Activated CD4-positive, alpha-beta T cell treated with anti-CD3 and anti-CD28 coated beads, Interleukin-10, Interleukin-2, amounts not matched to agents 100 ng/mL and 50 ng/mL, durations not matched to agents 16 hours and 8 hours (primary cell): Measurements from ENCODE around the gene SBF1.
A peak's percentile ranks its signal among the peaks of the same experiment; 100 is the strongest.
"Not testable (repeated sequence)": the region's sequence is repeated elsewhere in the genome, so short reads cannot be mapped to it uniquely, and the experiment has no call there.

ENCODE experiments used
- DNase-seq: peaks from one replicate; pipeline ENCODE4 v3.0.0-alpha.2; 2020

SBF1 gene, protein sequence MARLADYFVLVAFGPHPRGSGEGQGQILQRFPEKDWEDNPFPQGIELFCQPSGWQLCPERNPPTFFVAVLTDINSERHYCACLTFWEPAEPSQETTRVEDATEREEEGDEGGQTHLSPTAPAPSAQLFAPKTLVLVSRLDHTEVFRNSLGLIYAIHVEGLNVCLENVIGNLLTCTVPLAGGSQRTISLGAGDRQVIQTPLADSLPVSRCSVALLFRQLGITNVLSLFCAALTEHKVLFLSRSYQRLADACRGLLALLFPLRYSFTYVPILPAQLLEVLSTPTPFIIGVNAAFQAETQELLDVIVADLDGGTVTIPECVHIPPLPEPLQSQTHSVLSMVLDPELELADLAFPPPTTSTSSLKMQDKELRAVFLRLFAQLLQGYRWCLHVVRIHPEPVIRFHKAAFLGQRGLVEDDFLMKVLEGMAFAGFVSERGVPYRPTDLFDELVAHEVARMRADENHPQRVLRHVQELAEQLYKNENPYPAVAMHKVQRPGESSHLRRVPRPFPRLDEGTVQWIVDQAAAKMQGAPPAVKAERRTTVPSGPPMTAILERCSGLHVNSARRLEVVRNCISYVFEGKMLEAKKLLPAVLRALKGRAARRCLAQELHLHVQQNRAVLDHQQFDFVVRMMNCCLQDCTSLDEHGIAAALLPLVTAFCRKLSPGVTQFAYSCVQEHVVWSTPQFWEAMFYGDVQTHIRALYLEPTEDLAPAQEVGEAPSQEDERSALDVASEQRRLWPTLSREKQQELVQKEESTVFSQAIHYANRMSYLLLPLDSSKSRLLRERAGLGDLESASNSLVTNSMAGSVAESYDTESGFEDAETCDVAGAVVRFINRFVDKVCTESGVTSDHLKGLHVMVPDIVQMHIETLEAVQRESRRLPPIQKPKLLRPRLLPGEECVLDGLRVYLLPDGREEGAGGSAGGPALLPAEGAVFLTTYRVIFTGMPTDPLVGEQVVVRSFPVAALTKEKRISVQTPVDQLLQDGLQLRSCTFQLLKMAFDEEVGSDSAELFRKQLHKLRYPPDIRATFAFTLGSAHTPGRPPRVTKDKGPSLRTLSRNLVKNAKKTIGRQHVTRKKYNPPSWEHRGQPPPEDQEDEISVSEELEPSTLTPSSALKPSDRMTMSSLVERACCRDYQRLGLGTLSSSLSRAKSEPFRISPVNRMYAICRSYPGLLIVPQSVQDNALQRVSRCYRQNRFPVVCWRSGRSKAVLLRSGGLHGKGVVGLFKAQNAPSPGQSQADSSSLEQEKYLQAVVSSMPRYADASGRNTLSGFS (N-terminal part only)

DNA sequence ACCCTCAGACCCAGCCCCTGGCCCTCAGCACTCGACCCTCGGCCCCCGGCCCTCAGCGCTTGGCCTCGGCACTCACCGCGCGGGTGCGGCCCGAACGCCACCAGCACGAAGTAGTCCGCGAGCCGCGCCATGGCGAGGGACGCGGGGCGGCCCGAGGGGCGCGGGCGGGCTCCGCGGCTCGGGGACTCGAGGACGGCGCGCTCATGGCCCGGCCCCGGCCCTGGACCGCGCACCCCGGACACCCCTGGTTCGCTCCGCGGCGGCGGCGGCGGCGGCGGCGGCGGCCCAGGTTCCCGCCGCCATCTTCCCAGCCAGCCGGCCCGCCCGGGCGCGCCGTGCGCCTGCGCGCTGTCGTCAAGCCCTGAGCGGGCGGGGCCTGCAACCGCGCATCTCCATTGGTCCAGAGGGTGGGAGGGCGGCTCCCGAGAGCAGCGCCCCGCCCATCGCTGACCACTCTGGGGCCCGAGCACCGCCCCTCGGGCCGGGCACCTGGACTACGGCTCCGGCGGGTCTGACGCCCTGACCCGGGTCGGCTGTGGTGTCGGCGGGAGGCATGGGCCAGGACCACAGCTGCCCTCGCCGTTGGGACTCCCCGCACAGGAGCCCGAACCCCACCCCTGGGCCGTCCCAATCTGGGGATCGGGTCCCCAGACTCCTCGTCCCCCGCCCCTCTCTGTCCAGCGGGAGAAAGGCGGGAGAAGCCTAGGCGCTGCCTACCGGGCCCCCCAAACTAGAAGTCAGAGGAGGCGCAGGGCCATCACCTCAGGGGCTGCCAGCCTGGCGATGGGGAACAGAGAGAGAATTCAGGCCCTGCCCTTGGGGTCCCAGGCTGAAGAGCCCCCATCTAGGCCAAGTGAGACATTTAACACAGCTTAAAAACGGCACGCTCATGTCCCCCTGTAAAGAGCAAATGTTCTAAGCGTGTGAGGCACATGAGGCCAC lies at the start of gene SBF1:
Gene SBF1, minus strand, starts transcription at position 326 of the 942 bp plus-strand sequence. Its CDS starts 195 bp downstream, at position 131.
- DNase-seq: peak; percentile 95

DNA sequence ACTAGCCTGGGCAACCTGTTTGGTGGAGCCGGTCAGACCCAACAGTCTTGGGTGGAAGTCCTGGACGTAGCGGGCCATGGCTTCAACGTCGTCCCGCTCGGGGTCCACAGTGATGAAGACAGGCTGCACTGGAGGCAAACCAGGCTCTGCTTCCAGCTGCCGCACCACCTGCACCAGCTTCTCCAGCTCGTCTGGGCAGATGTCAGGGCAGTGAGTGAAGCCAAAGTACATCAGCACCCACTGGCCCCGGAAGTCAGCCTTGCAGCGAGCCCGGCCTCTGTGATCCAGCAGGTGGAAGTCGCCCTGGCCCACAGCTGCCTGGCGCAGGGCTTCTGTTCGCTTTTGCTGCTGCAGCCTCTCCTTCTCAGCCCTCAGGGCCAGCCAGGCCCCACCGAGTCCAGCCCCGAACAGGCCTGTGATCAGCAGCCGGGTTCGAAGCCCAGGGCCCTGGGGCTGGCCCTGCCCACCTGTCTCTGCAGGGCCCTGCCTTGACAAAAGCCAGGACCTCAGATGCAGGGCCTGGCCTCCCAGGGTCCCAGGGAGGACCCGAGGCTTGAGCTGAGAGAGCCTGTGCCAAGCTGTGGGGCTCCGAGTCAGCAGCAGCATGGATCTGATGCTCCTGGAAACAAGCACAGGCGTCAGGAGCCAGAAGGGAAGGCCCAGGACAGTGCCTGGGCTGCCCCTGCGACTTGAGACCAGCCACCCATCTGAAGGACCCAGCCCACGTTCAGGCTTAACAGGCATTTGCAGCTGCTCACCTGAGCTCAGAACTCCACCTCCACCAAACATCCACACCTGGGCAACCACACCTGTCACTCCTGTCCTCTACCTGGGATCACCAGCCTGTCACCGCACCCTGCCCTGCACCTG lies 49.2 kb upstream of the SBF1 start:
- DNase-seq: no peak

DNA sequence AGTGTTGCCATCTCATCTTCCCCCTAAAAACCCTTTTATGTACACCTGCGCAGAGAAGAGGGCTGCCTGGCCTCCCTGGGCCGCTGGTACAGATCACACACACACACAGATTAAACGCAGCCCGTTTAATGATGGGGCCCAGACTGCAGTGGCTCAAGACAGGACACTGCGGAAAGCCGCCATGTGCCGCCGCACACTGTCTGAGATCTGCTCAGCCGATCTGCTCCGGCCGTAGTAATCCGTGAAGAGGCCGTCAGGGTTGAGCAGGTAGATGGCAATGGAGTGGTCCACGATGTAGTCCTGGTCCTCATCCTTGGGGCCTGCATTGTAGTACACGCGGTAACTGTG lies 48.6 kb upstream of the SBF1 start:
- no peak for DNase-seq

DNA sequence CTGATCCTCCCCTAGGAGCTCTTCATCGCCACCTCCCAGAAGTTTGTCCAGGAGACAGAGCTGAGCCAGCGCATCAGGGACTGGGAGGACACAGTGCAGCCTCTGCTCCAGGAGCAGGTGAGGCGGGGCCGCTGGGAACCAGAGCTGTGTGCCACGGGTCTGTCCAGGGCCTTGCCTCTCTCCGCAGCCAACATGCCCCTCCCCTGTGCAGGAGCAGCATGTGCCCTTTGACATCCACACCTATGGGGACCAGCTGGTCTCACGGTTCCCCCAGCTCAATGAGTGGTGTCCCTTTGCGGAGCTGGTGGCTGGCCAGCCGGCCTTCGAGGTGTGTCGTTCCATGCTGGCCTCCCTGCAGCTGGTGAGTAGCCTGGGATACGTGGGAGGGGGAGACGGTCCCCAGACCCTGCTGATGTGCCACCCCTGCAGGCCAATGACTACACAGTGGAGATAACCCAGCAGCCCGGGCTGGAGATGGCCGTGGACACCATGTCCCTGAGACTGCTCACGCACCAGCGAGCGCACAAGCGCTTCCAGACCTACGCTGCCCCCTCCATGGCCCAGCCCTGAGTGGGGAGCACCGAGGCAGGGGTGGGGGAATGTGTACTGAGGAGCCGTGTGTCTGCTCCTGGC lies 48.1 kb upstream of the SBF1 start:
- no peak for DNase-seq

DNA sequence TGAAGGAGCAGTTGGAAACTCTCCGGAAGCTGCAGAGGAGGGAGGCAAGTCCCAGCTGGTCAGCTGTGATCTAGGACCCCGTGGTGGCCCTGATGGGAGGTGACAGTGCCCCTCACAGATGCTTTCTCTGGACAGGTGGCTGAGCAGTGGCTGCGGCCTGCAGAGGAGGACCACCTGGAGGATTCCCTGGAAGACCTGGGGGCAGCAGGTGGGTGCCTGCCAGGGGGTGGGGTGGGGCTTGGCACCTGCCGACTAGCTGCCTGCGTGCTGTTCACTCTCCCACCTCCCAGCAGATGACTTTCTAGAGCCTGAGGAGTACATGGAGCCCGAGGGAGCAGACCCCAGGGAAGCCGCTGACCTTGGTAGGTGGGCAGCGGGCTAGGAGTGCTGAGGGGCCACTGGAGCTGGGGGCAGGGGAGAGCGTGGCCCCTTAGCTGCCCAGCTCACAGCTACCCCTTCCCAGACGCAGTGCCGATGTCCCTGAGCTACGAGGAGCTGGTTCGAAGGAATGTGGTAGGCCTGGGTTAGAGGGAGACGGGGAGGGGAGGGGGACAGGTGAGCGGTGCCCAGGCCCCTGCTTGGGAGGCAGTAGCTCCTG lies 47.5 kb upstream of the SBF1 start:
- DNase-seq: no peak

DNA sequence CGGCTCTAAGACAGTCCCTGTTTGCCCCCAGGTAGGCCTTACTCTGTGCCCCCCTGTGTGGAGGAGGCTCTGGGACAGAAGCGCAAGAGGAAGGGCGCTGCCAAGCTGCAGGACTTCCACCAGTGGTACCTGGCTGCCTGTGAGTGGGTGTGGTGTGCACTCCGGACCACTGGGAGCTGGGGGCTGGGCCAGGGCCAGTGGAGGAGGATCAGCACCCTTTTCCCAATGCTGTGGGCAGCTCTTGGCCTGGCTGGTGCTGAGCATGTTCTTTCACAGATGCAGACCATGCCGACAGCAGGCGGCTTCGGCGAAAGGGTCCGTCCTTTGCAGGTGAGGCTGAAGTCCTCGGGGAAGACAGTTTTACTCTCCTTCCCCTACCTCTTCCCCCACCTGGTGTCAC lies 46.9 kb upstream of the SBF1 start:
- no peak for DNase-seq

DNA sequence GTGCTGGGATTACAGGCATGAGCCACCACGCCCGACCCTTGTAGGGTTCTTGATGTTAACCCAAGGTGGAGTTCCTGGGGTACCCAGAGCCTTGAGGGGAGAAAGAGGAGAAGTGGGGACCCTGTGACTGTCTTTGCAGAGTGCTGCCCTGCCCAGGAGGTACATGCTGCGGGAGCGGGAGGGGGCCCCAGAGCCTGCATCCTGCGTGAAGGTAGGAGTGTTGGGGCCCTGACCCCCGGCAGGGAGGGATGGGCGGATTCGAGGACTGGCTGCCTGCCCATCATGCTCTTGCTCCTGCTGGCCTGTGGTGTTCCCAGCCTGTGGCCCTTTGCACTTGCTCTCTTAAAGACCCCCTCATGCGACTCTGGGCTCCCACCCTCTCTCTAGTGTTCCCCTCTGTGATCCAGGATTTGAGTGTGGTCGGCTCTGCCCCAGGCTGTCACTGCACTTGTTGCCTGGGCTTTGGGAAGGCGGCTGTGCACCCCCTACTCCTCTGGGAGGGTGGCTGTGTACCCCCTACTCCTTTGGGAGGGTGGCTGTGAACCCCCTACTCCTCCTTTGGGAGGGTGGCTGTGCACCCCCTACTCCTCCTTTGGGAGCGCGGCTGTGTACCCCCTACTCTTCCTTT lies 46.1 kb upstream of the SBF1 start:
- no peak for DNase-seq

DNA sequence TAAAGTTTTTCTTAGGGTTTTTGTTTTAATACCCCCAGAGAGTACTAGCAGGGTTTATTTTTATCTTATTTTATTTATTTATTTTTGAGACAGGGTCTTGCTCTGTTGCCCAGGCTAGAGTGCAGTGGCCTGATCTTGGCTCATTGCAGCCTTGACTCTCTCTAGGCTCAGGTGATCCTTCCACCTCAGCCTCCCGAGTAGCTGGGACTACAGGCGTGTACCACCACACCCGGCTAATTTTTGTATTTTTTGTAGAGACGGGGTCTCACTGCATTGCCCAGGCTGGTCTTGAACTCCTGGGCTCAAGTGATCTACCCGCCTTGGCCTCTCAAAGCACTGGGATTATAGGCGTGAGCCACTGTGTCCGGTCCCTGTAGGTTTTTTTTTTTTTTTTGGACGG lies 45.3 kb upstream of the SBF1 start:
- not testable (repeated sequence) for DNase-seq

DNA sequence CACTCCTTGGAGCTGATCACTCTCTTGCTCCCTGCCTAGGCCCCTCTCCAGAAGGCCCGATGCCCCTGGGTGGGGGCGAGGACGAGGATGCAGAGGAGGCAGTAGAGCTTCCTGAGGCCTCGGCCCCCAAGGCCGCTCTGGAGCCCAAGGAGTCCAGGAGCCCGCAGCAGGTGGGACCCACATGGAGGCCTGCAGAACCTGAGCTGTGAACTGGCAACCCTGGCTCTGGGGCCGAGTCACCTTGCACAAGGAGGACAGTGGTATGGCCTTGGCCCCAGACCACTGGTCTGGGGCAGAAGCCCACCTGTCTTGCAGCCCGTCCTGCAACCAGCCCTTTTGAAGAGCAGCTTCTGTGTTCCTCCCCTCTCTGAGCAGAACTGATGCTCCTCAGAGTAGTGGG lies 44.3 kb upstream of the SBF1 start:
- no peak for DNase-seq

DNA sequence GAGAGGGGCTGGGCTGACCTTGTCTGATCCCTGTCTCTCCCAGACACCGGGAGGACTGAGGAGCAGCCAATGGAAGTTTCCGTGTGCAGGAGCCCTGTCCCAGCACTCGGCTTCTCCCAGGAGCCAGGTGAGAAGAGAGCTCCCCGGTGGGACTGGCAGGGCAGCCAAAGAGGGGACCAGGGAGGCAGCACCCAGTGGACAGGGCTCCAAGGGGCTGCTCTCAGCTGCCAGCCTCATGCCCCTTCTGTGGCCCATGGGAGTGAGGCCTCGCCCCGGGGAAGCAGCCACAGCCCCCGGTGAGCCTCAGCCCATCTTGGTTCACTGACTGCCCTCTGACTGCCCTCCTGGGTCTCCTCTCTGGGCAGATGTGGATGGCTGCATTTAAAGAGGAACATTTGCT lies 43.8 kb upstream of the SBF1 start:
- DNase-seq: no peak

DNA sequence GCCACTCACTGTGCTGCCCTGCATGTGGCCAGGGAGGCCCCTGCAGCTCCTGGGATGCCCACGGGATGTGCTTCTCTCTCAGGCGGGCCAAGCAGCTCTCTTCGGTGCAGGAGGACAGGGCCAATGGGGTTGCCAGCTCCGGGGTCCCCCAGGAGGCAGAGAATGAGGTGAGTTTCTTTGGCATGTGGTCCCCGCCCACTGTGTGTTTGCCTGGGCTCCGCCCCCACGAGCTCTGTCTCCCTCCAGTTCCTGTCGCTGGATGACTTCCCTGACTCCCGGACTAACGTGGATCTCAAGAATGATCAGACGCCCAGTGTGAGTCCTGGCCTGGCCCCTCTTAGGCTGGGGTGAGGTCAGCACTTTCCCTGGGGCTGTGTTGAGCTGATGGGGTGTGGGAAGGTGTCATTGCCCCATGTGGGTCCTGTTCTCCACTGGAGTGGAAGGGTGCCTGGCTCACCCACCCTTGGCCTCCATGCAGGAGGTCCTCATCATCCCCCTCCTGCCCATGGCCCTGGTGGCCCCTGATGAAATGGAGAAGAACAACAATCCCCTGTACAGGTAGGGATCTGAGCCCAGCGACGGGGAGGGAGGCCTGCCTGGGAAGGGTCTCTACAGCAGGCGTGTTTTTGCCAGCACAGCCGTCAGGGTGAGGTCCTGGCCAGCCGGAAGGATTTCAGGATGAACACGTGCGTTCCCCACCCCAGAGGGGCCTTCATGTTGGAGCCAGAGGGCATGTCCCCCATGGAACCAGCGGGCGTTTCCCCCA lies 42.8 kb upstream of the SBF1 start:
- DNase-seq: no peak

DNA sequence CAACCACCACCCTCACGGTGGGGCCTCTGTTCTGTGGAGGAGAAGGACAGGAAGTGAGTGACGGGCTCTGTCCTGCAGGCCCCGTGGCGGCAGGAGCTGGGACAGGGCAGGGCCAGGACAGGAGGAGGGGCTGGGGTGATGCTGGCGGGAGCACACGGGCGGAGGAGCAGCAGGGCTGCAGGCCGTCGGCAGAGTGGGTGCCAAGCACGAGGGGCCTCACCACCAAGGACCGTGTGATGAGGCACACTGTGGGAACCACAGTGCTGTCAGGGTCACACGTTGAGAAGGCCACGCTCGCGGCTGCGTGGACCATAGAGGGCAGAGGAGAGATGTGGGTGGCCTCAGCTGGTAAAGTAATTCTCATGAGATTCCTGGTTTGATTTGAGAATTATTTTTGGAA lies 42.1 kb upstream of the SBF1 start:
- DNase-seq: no peak

DNA sequence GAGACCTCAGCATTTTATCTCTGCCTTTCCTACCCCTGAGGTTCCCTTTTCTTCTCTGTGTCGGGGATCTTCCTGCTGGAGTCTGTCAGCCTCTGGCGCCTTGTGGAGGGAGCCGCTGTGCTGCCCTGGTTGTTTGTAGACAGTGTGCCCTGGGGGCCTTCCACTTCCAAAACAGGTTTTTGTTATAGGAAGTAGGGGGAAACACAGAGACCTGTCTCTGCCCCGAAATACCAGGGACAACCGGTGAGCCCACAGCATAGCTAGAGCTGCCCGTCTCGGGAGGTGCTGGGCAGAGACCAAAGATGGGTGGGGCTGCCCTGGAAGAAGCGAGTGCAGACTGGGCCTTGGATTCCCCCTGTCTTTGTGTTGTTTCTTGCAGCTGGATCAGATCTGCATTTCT lies 41.2 kb upstream of the SBF1 start:
- DNase-seq: no peak

DNA sequence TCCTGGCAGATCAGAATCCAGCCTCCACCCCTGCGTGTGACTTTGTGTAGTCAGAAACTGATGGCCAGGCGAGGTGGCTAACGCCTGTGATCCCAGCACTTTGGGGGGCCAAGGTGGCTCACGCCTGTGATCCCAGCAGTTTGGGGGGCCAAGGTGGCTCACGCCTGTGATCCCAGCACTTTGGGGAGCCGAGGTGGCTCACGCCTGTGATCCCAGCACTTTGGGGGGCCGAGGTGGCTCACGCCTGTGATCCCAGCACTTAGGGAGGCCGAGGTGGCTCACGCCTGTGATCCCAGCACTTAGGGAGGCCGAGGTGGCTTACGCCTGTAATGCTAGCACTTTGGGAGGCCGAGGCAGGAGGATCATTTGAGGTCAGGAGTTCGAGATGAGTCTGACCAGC lies 38.3 kb upstream of the SBF1 start:
- DNase-seq: no peak

DNA sequence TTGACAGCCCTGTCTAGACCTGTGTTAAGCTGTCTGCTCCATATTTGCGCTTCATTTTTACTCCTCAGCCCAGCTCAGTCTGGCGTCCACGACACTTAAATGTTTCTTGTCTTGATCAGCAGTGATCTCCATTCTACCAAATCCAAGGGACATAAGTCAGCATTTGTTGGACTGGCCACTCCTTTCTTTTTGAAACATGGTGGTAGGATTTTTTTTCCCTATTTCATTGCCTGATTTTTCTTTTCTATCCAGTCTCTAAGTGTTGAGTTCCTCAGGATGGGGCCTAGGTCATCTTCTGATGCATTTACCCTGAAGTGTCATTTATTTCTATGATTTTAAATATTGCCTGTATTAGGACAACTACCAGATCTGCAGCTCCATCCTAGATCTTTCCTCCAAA lies 34.1 kb upstream of the SBF1 start:
- no peak for DNase-seq

DNA sequence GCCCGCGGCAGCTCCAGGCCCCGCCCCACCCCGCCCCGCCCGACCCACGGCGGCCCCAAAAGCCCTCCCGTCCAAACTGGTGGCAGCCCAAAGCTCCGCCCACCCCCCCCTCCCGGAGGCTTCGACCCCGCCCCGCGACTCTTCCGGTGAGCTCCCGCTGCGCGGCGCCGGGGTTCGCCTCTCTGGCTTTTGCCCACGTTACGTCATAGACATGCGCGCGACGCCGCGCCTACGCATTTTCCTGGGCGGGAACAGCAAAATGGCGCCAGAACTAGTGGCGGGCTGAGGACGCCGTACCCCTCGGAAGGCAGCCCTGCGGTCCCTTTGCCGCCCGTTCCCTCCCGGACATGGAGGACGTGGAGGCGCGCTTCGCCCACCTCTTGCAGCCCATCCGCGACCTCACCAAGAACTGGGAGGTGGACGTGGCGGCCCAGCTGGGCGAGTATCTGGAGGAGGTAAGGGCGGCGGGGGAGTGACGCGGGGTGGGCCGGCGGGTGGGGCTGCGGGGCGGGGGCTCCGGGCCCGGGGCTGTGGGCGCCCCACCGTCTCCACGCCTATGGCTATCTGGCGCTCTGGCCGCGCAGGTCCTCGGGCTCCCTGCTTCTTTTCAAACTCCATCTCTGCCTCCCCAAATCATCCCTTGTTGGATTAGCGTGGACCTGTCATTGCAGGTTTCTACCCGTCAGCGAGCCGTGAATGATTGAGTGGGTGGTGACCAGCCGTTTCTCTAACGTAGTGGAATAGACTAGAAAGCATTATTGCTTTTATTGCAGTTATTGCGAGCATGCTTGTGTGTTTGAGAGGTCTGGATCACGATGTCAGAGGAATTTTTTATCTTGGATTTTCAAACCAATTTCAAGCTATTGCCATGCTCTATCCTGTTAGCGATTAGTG lies 33.4 kb upstream of the SBF1 start, which contains the start of gene NCAPH2:
Gene NCAPH2, plus strand, starts transcription at position 234 of the 894 bp plus-strand sequence. Its CDS starts 114 bp downstream, at position 348.
- DNase-seq: peak; percentile 98

DNA sequence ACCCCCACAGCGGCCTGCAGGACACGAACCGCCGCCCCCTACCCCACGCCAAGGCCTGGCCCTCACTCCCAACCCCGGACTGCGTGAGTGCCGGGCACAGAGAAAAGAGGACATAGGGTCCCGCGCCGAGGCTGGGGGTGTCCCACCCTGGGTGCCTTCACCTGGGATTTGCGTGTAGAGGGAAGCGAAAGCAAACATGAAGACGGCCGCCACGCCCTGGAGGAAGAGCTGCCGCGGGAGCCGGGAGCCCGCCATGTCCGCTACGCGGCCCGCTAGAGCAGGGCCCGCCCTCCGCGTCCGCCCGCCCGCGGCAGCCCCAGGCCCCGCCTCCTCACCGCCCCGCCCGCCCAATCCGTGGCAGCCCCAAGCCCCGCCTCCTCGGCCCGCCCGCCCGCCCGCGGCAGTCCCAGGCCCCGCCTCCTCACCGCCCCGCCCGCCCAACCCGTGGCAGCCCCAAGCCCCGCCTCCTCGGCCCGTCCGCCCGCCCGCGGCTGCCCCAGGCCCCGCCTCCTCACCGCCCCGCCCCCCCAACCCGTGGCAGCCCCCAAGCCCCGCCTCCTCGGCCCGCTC lies 32.7 kb upstream of the SBF1 start, which contains the start of gene LMF2:
Gene LMF2, minus strand, starts transcription at position 282 of the 570 bp plus-strand sequence. Its CDS starts 27 bp downstream, at position 255.
- peak; percentile 94 for DNase-seq
